Measurements from ENCODE around the gene NTNG1. TPM values are rescaled to one million over a fixed set of nuclear protein-coding genes. Genes with fewer than 3 reads are reported as not detected.
A peak's percentile ranks its signal among the peaks of the same experiment; 100 is the strongest.

Gene NTNG1
- total RNA-seq, 1 donor from 2014 or later = 5.7 TPM

DNA sequence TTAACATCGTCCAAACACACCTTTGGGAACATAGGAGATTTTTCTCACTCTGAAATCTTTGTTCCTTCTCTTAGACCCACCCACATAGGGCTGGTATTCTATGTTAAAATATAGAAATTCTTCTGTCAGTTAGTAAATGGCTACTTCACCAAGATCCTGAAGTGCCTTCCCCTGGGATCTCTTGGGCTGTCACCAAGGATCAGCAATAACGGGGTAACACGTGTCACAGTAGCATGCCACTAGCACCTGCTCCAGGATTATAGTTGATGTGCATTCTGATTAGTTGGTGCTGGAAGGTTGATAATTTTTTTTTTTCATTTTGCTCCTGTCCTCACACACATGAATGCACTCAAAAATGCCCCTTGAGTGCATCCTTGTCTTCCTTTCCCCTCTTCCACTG, 298.7 kb downstream of the NTNG1 start:
- TF ChIP-seq, protein P1, sequence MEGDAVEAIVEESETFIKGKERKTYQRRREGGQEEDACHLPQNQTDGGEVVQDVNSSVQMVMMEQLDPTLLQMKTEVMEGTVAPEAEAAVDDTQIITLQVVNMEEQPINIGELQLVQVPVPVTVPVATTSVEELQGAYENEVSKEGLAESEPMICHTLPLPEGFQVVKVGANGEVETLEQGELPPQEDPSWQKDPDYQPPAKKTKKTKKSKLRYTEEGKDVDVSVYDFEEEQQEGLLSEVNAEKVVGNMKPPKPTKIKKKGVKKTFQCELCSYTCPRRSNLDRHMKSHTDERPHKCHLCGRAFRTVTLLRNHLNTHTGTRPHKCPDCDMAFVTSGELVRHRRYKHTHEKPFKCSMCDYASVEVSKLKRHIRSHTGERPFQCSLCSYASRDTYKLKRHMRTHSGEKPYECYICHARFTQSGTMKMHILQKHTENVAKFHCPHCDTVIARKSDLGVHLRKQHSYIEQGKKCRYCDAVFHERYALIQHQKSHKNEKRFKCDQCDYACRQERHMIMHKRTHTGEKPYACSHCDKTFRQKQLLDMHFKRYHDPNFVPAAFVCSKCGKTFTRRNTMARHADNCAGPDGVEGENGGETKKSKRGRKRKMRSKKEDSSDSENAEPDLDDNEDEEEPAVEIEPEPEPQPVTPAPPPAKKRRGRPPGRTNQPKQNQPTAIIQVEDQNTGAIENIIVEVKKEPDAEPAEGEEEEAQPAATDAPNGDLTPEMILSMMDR (IDR thresholded peaks at IDR 0.05) = no peak
- Mint-ChIP-seq H3K36me3 (ENCODE audit: low read depth) (no peaks in the 10 kb centered on the region), H3K4me3 (no peak overlapping the region), H3K27me3 (no peaks in the 10 kb centered on the region), H3K4me1 (peaks cover 30% of the 10 kb centered on the region), H3K27ac (no peak overlapping the region), H3K9me3 (no peaks in the 10 kb centered on the region)
- POLR2A ChIA-PET = interaction anchor here (1.2 to 1.3 kb wide), 2 partner anchors 9 to 12 kb away, joined by 3 to 4 read pairs; no protein-coding TSS in a partner anchor
- CTCF ChIA-PET = interaction anchor here (1.1 to 1.9 kb wide), 2 partner anchors 10 to 90 kb away, joined by 5 to 13 read pairs; no protein-coding TSS in a partner anchor
- ATAC-seq (ENCODE audit: low read depth) (no peak), DNase-seq (no peak)
- intact Hi-C loops (cut with micrococcal nuclease) = no loop called here

DNA sequence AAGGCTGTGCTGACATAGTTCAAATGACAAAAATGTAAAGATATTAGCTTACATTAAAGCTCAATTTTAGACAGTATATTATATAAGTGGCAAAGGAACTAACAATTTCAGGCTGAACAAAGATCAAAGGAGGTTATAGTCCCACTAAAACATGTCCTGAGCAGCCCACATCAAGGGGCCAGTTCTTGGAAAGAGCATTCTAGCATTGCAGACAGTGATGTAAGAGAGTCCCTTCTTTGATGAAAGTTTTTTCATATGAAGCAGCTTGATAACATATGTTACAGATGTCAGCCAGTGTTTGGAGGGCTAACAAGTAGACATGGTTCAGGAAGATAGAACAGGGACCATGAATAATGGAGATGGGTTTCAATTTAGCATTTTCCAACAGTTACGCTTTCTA, 301.7 kb downstream of the NTNG1 start:
- ChIA-PET POLR2A (no interaction called here), CTCF (interaction anchor here (1.1 kb wide), 2 partner anchors 9 to 11 kb away, joined by 4 to 6 read pairs; no protein-coding TSS in a partner anchor)
- H3K27me3 Mint-ChIP-seq = no peaks in the 10 kb centered on the region
- H3K27ac Mint-ChIP-seq = no peak overlapping the region
- H3K9me3 Mint-ChIP-seq = no peaks in the 10 kb centered on the region
- intact Hi-C loops (cut with micrococcal nuclease) = no loop called here
- peaks cover 37% of the 10 kb centered on the region for H3K4me1 Mint-ChIP-seq
- no peaks in the 10 kb centered on the region for H3K36me3 Mint-ChIP-seq (ENCODE audit: low read depth)
- no peak overlapping the region for H3K4me3 Mint-ChIP-seq
- no peak for DNase-seq
- TF ChIP-seq, protein P1 (IDR thresholded peaks at IDR 0.05) = no peak
- no peak for ATAC-seq (ENCODE audit: low read depth)

DNA sequence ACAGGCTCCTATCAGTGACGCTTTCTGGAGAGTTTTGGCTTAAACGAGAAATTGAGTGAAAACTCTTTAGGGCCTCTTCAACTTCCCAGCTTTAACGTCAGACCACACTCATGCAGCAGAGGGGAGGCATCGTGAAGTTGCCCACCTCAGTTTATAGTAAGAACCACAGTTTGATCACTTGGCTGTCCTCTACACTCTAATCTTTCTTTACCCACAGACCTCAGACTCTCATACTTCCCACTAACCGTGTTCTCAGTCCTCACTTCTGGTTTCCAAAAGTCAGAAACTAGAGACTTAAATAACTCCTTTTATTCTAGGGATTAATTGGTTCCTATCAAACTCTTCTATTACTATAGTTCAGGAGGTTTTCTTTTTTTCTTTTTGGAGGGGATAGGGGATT, 302.2 kb downstream of the NTNG1 start:
- intact Hi-C loops (cut with micrococcal nuclease) = no loop called here
- no peak overlapping the region for H3K4me3 Mint-ChIP-seq
- ChIA-PET POLR2A (no interaction called here), CTCF (interaction anchor here (1.1 kb wide), 2 partner anchors 9 to 12 kb away, joined by 4 to 6 read pairs; no protein-coding TSS in a partner anchor)
- H3K4me1 Mint-ChIP-seq = peaks cover 37% of the 10 kb centered on the region
- H3K27ac Mint-ChIP-seq = no peak overlapping the region
- no peaks in the 10 kb centered on the region for H3K36me3 Mint-ChIP-seq (ENCODE audit: low read depth)
- TF ChIP-seq, protein P1 (IDR thresholded peaks at IDR 0.05) = no peak
- ATAC-seq (ENCODE audit: low read depth) (no peak), DNase-seq (no peak)
- no peaks in the 10 kb centered on the region for H3K9me3 Mint-ChIP-seq
- no peaks in the 10 kb centered on the region for H3K27me3 Mint-ChIP-seq

DNA sequence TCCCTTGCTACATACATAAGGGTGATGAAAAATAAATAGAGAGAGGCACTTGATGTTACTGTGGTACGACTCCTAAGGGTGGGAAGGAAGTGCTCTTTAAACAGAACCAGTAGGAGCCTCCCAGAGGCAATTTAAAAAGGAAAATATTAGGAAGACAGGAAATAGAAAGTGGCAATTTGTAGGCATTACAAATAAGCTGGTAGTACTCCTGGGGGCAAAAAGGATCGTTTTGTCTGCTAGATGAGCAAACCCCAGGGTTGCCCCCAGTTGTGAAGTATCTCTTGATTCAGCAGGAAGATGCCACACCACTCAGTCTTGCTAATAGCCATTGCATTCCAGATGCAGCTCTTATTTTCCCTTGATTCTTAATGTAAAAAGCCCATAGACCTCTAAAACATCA, 303.0 kb downstream of the NTNG1 start:
- Mint-ChIP-seq H3K27me3 (no peaks in the 10 kb centered on the region), H3K4me1 (peaks cover 42% of the 10 kb centered on the region), H3K27ac (peak overlapping the region; percentile 10), H3K36me3 (ENCODE audit: low read depth) (no peaks in the 10 kb centered on the region), H3K9me3 (no peaks in the 10 kb centered on the region), H3K4me3 (no peak overlapping the region)
- intact Hi-C loops (cut with micrococcal nuclease) = no loop called here
- POLR2A ChIA-PET = no interaction called here
- ATAC-seq (ENCODE audit: low read depth) (no peak), DNase-seq (no peak)
- CTCF ChIA-PET = interaction anchor here (1.1 kb wide), 1 partner anchor 8 kb away, joined by 5 read pairs; no protein-coding TSS in a partner anchor
- TF ChIP-seq, protein P1 (IDR thresholded peaks at IDR 0.05) = no peak

DNA sequence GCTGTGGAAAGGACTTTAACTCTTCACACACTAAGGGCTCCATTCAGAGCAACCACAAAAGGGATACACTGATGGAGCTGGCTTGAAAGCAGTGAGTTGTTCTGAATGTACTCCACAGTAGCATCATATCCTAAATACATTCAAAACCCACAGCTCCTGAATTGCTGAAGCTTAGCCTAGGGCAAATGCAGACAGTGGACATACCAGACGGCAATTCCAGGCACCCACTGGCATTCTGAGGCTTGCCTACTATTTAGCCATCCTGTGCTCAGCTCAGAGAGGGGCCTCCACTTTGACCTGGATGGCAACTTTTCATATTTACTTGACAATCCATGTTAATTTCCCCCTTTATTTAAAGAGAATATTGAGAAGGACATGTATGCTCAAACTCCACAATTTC, 303.5 kb downstream of the NTNG1 start:
- Mint-ChIP-seq H3K9me3 (no peaks in the 10 kb centered on the region), H3K27ac (no peak overlapping the region), H3K4me1 (peaks cover 45% of the 10 kb centered on the region), H3K4me3 (no peak overlapping the region), H3K27me3 (no peaks in the 10 kb centered on the region), H3K36me3 (ENCODE audit: low read depth) (no peaks in the 10 kb centered on the region)
- CTCF ChIA-PET = interaction anchor here (1.1 to 1.3 kb wide), 2 partner anchors 8 to 14 kb away, joined by 3 to 5 read pairs; no protein-coding TSS in a partner anchor
- intact Hi-C loops (cut with micrococcal nuclease) = no loop called here
- POLR2A ChIA-PET = no interaction called here
- ATAC-seq (ENCODE audit: low read depth) (no peak), DNase-seq (no peak)
- TF ChIP-seq, protein P1 (IDR thresholded peaks at IDR 0.05) = no peak

Data from activated B cell treated with CpG ODN at 0.5 μM for 24 hours (primary cell).